Esophagus squamous epithelium (tissue), 4 donors: Measurements from ENCODE around the gene IMMP2L.
"Not testable (repeated sequence)": the region's sequence is repeated elsewhere in the genome, so short reads cannot be mapped to it uniquely, and the experiment has no call there.

ENCODE experiments used
- POLR2A ChIP-seq, 4 donors: fragments of 450-650 bp; IDR thresholded peaks; one replicate each; pipeline ENCODE4 v1.6.1; 2017; ENCODE audit warnings: antibody characterized with exemption in 4 of 4, mild to moderate bottlenecking in 4 of 4, moderate library complexity in 3 of 4
- TF ChIP-seq, protein P1 (sequence below), 6 experiments: fragments of 450-650 bp in 4 of 6; fragments of 200-600 bp in 2 of 6; sonication (generic) in 2 of 6; IDR thresholded peaks; one replicate each; pipeline ENCODE4 v1.5.1; 2016 to 2019; ENCODE audit warnings: antibody characterized with exemption in 6 of 6, mild to moderate bottlenecking in 4 of 6, moderate library complexity in 4 of 6

- TF ChIP-seq, protein P1, sequence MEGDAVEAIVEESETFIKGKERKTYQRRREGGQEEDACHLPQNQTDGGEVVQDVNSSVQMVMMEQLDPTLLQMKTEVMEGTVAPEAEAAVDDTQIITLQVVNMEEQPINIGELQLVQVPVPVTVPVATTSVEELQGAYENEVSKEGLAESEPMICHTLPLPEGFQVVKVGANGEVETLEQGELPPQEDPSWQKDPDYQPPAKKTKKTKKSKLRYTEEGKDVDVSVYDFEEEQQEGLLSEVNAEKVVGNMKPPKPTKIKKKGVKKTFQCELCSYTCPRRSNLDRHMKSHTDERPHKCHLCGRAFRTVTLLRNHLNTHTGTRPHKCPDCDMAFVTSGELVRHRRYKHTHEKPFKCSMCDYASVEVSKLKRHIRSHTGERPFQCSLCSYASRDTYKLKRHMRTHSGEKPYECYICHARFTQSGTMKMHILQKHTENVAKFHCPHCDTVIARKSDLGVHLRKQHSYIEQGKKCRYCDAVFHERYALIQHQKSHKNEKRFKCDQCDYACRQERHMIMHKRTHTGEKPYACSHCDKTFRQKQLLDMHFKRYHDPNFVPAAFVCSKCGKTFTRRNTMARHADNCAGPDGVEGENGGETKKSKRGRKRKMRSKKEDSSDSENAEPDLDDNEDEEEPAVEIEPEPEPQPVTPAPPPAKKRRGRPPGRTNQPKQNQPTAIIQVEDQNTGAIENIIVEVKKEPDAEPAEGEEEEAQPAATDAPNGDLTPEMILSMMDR (IDR thresholded peaks at IDR 0.05): not testable (repeated sequence)
- not testable (repeated sequence) for TF ChIP-seq POLR2A (IDR thresholded peaks at IDR 0.05)
Measured at GRCh38 chr7:111505422-111505821, 56.9 kb downstream of the IMMP2L start.
